ENCODE data around the gene COL20A1. TPM values are rescaled to one million over a fixed set of nuclear protein-coding genes. Genes with fewer than 3 reads are reported as not detected.

The COL20A1 gene
- total RNA-seq, 1 donor from 2014 or later: 0.14 TPM

GRCh38 chr20:63277466-63278272 is 15.3 kb upstream of the COL20A1 start:
- DNase-seq (ENCODE audit: low spot score): no peak

DNA sequence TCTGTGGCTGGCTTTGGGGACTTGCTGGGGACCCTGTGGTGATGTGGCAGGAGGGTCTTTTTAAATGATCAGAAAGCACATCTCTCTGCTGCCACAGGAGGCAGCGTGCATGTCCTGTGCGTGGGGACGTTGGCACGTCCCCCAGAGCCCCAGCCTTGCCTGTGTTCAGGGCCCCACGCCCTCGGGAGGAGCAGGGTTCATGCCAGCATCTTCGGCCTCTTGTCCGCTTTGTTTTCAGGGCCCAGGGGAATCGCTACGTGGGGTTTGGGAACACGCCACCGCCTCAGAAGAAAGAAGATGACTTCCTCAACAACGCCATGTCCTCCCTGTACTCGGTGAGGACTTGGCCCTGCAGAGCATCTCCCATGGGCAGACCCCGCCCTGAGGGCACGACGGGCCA is 14.3 kb upstream of the COL20A1 start:
- DNase-seq (ENCODE audit: low spot score): no peak

GRCh38 chr20:63279931-63280330 is 13.1 kb upstream of the COL20A1 start:
- no peak for DNase-seq (ENCODE audit: low spot score)

- no peak for DNase-seq (ENCODE audit: low spot score)
Observed at GRCh38 chr20:63280371-63280770, 12.6 kb upstream of the COL20A1 start.

- no peak for DNase-seq (ENCODE audit: low spot score)
Observed at GRCh38 chr20:63280929-63281545, 11.9 kb upstream of the COL20A1 start.

DNA sequence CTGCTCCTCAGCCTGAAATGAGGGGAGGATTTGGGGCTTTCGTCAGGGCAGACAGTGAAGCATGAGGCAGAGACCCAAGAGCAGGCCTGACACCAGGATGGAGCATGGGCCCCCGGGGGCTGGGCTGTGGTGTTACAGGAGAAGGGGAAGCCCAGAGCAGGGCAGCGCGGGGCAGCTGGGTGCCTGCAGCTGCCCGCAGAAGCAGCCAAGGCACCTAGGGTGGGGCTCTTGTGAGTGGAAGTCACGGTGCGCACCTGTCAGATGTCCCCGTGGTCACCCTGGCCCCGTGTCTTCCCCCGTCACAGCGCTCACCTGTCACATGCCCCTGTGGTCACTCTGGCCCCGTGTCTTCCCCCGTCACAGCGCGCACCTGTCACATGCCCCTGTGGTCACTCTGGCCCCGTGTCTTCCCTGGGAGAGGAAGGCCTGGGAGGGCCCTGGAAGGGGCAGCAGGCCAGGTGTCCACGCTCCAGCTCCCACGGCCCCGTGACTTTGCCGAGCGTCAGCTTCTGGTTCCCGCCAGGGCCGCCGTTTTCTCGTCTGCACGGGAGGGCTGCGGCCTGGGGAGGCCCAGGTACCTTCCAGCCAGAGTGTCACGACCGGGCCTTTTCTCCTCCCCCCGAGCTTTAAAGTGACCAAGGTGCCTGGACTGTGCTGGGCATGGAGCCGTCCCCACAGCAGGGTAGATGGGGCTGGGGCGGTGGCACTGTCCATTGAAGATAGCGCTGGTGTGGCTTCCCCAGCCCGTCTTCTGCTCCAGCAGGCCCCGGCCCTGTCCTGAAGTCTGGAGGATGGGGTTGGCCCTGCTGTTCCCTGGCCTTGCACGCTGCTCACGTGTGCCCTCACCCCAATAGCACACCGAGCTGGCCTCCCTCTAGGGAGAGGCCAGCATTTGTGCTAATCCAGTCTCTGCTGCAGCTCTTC is 11.0 kb upstream of the COL20A1 start:
- no peak for DNase-seq (ENCODE audit: low spot score)

DNA sequence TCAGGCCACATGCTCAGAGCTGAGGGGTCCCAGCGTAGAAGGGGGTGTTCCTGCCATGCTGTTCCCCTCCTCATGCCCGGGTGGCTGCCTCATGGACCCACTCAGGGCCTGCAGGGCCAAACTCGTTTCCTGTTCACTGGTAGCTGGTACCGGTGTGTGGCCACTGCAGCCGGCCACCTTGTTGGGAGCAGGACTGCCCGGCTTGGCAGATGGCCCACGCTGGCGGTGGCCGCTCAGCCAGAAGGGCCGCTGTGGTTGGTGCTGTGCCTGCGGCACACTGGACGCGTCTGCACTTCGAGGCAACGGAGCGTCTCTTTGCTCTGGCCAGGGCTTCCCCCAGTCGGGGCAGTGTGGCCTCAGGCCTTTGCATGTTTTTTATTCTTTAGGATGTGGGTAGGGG is 10.0 kb upstream of the COL20A1 start:
- DNase-seq (ENCODE audit: low spot score): no peak

- no peak for DNase-seq (ENCODE audit: low spot score)
Observed at GRCh38 chr20:63283397-63284082, 9.4 kb upstream of the COL20A1 start.

- DNase-seq (ENCODE audit: low spot score): no peak
Observed at GRCh38 chr20:63284083-63284440, 8.9 kb upstream of the COL20A1 start.

- no peak for DNase-seq (ENCODE audit: low spot score)
Observed at GRCh38 chr20:63284544-63284949, 8.4 kb upstream of the COL20A1 start.

GRCh38 chr20:63284981-63285524 is 7.9 kb upstream of the COL20A1 start:
- no peak for DNase-seq (ENCODE audit: low spot score)

GRCh38 chr20:63285636-63286615 is 7.1 kb upstream of the COL20A1 start:
- no peak for DNase-seq (ENCODE audit: low spot score)

DNA sequence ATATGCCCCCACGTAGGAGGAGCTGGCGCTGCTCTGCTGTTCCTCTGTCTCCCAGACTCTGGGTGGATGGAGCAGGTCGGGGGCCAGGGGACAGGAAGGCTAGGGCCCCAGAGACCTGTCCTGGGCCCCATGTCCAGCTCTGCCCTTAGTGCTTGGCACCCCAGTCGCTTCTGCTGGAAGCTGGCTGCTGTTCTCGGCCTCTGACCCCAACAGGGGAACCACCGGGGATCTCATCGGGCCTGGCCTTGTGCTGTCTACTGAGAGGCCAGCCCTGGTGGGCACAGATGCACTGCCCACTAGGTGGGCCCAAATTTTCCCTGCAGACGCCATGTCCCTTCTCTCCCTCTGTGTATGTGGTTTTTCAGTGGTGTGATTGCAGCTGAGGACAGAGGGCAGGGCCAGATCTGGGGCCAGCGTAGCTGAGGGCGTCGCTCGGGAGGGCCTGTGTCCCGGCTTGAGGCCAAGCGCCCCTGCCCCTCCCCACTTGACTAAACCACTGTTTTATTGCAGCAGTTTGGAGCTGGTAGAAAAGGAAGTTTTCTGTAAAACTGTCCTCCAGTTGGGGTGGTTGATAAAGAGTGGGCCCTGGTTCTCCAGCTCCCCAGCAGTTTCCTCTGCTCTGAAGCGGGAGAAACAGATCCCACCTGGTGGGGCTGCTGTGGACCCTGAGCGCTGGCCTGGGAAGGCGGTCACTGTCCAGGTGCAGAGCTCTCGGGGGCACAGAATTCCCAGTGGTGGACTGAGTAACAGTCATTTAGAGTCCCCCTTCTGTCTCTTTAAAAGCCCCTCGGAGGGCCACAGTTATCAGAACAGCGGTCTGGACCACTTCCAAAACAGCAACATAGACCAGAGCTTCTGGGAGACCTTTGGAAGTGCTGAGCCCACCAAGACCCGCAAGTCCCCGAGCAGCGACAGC is 5.9 kb upstream of the COL20A1 start:
- DNase-seq (ENCODE audit: low spot score): no peak

- DNase-seq (ENCODE audit: low spot score): no peak
Observed at GRCh38 chr20:63287697-63288580, 5.0 kb upstream of the COL20A1 start.

DNA sequence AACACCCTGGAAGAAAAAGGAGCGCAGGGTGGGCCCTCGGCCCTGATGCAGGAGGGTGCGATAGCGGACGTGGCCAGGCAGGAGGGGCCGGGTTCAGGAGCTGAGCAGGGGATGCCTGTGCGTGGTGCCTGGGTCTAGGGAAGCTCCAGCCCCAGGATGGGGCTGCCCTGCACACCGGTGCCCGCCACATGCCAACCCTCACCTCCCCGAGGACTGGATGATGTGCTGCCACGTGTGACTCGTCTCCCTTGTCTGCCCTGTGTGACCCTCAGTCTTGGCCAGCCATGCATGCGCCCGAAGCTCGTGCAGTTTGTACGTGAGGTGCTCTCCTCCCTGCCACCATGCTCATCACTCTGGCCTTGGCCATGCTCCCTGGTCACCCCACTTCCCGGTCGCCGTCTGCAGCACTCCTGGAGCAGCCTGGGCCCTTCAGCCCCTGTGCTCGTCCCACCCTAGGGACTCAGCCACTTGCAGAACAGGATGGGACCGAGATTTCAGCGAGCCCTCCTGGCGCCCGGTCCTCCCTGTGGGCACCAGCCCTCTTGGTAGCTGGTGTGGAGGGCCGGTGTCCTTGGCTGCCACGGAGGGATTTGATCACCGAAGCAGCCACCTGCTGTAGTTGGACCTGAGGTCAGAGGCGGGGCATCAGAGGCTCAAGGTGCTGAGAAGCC is 4.3 kb upstream of the COL20A1 start:
- no peak for DNase-seq (ENCODE audit: low spot score)

DNA sequence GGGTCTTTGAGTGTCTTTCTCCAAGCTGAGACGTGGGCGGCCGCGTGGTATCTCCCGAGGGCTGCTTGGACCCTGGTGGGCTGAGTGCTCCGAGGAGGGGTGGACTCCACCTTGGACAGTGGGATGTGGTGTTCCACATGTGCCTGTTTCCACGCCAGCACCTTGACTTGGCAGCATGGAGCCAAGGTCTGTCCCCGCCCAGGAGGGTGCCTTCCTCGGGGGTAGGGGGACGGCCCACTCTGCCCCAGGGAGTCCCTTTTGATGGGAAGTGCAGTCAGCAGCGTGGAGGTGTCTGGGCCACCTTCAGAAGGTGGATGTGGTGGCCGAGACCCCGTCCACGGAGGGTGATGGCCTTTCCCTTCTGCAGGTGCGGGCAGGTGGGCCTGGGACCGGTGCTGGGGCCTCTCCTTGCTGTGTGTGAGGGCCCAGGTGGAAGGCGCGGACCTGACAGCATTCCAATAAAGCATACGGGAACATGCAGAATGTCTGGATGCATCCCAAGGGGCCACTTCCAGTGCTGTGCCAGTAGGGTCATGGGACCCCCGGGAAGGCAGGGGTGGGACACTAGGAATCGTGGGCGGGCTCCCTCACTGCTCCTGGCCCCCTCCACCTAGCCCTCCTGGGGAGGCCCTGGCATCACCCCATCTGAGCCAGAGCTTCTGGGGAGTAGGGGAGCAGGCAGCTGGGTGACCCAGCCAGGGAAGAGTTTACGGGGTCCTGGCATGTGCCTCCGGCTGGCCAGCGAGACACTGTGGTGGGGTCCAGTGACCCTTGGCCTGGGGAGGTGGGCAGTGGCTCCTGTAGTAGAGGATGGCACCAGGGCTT is 3.5 kb upstream of the COL20A1 start:
- no peak for DNase-seq (ENCODE audit: low spot score)
